SU-DHL-6 (cell line): Measurements from ENCODE around the gene SLC9A9.

ENCODE experiments used
- H2AFZ ChIP-seq: fragments of 200-600 bp; sonication (generic); 2 replicates; pipeline ENCODE4 v1.6.1; 2014; ENCODE audit warnings: low read depth, mild to moderate bottlenecking, moderate library complexity, mixed read lengths, antibody characterized with exemption, low read length; ENCODE audit not compliant: severe bottlenecking
- H3F3A ChIP-seq: fragments of 200-600 bp; shearing (Covaris generic); 2 replicates; pipeline ENCODE4 v1.6.0; 2016; ENCODE audit warnings: antibody characterized with exemption, mild to moderate bottlenecking; ENCODE audit not compliant: insufficient read depth
- H3K27ac ChIP-seq: fragments of 200-600 bp; sonication (generic); 2 replicates; pipeline ENCODE4 v1.5.1; 2016; ENCODE audit warnings: low read depth, mild to moderate bottlenecking, low read length, moderate library complexity, mixed read lengths
- H3K27me3 ChIP-seq: fragments of 200-600 bp; sonication (generic), shearing (Covaris generic); 2 replicates; pipeline ENCODE4 v1.6.0; 2014; ENCODE audit warnings: mild to moderate bottlenecking, low read length
- H3K36me3 ChIP-seq: fragments of 200-600 bp; sonication (generic); 2 replicates; pipeline ENCODE4 v1.6.1; 2014; ENCODE audit warnings: mild to moderate bottlenecking, low read length, mixed read lengths
- H3K4me2 ChIP-seq: fragments of 300-600, 200-600 bp; shearing (Covaris generic), sonication (generic); 2 replicates; pipeline ENCODE4 v1.6.0; 2014; ENCODE audit warnings: low read length, low read depth, mild to moderate bottlenecking; ENCODE audit not compliant: poor library complexity, severe bottlenecking
- H3K4me3 ChIP-seq: fragments of 200-600 bp; sonication (generic); 2 replicates; pipeline ENCODE4 v1.5.1; 2014; ENCODE audit warnings: antibody characterized with exemption, low read length, mild to moderate bottlenecking, mixed read lengths; ENCODE audit not compliant: insufficient read depth, poor library complexity, severe bottlenecking
- H3K79me2 ChIP-seq: fragments of 200-600 bp; sonication (generic); 2 replicates; pipeline ENCODE4 v1.6.1; 2014; ENCODE audit warnings: mild to moderate bottlenecking, low read length, moderate library complexity; ENCODE audit not compliant: insufficient read depth
- H3K9ac ChIP-seq: fragments of 200-600 bp; sonication (generic); 2 replicates; pipeline ENCODE4 v1.7.0; 2014; ENCODE audit warnings: mild to moderate bottlenecking, low read length
- H3K9me2 ChIP-seq: fragments of 200-600 bp; sonication (generic); replicated peaks from 2 replicates; pipeline ENCODE4 v1.6.1; 2014; ENCODE audit warnings: low read length; ENCODE audit not compliant: insufficient read depth
- H3K9me3 ChIP-seq: fragments of 200-600 bp; sonication (generic); 2 replicates; pipeline ENCODE4 v1.6.1; 2014; ENCODE audit warnings: low read length, mixed read lengths; ENCODE audit not compliant: insufficient read depth
- H4K20me1 ChIP-seq: fragments of 200-600 bp; sonication (generic); 2 replicates; pipeline ENCODE4 v1.6.1; 2014; ENCODE audit warnings: low read depth, mild to moderate bottlenecking, antibody characterized with exemption, low read length, moderate library complexity, mixed read lengths
- EZH2phosphoT487 ChIP-seq: fragments of 200-600 bp; sonication (generic), shearing (Covaris generic); conservative IDR thresholded peaks from 2 replicates; pipeline ENCODE4 v1.6.1; 2018; ENCODE audit warnings: mild to moderate bottlenecking, antibody characterized with exemption, low read length, moderate library complexity, mixed read lengths
- TF ChIP-seq, protein P1 (sequence below): fragments of 200-600 bp; sonication (generic); IDR thresholded peaks from one replicate; pipeline ENCODE4 v1.5.1; 2017; ENCODE audit warnings: antibody characterized with exemption, mild to moderate bottlenecking, low read length, moderate library complexity; ENCODE audit not compliant: insufficient read depth, poor library complexity, severe bottlenecking

Gene SLC9A9

GRCh38 chr3:143276592-143276991 lies 571.7 kb downstream of the SLC9A9 start:
- Histone ChIP-seq H2AFZ (no peak overlapping the region), H4K20me1 (no peaks in the 10 kb centered on the region), H3K9me2 (no peaks in the 10 kb centered on the region), H3K27ac (no peak overlapping the region), H3F3A (no peaks in the 10 kb centered on the region), H3K79me2 (no peaks in the 10 kb centered on the region), H3K4me2 (no peak overlapping the region), H3K4me3 (no peak overlapping the region), H3K27me3 (no peaks in the 10 kb centered on the region), H3K9ac (no peak overlapping the region), H3K36me3 (no peaks in the 10 kb centered on the region), H3K9me3 (no peaks in the 10 kb centered on the region)
- TF ChIP-seq, protein P1, sequence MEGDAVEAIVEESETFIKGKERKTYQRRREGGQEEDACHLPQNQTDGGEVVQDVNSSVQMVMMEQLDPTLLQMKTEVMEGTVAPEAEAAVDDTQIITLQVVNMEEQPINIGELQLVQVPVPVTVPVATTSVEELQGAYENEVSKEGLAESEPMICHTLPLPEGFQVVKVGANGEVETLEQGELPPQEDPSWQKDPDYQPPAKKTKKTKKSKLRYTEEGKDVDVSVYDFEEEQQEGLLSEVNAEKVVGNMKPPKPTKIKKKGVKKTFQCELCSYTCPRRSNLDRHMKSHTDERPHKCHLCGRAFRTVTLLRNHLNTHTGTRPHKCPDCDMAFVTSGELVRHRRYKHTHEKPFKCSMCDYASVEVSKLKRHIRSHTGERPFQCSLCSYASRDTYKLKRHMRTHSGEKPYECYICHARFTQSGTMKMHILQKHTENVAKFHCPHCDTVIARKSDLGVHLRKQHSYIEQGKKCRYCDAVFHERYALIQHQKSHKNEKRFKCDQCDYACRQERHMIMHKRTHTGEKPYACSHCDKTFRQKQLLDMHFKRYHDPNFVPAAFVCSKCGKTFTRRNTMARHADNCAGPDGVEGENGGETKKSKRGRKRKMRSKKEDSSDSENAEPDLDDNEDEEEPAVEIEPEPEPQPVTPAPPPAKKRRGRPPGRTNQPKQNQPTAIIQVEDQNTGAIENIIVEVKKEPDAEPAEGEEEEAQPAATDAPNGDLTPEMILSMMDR = no peak
- no peak for TF ChIP-seq EZH2phosphoT487

GRCh38 chr3:143273975-143274690 lies 574.1 kb downstream of the SLC9A9 start:
- H3K4me2 ChIP-seq = no peak overlapping the region
- H3K27ac ChIP-seq = no peak overlapping the region
- no peaks in the 10 kb centered on the region for H3K27me3 ChIP-seq
- no peak overlapping the region for H3K4me3 ChIP-seq
- TF ChIP-seq, protein P1 = no peak
- TF ChIP-seq EZH2phosphoT487 = no peak
- H3K79me2 ChIP-seq = no peaks in the 10 kb centered on the region
- no peaks in the 10 kb centered on the region for H3K9me3 ChIP-seq
- no peak overlapping the region for H2AFZ ChIP-seq
- no peaks in the 10 kb centered on the region for H3K36me3 ChIP-seq
- no peaks in the 10 kb centered on the region for H3K9me2 ChIP-seq
- H3F3A ChIP-seq = no peaks in the 10 kb centered on the region
- no peak overlapping the region for H3K9ac ChIP-seq
- no peaks in the 10 kb centered on the region for H4K20me1 ChIP-seq

DNA sequence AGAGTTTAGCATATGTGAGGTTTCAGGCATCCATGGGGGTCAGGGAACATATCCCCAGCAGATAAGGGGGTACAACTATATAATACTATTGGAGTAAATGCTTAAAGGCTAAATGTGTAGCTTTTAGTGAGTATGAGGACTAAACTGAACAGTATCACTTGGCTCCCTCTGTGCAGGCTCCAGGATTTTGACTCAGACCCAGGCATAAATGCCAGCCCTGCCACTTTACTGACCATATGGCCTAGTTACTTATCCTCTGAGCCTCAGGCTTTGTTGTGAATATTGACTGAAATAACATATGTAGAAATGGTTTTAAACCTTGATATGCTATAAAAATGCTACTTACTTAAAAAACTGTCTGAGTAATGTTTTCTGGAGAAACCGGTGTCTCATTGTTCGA lies 577.1 kb downstream of the SLC9A9 start:
- Histone ChIP-seq H3F3A (no peaks in the 10 kb centered on the region), H4K20me1 (no peaks in the 10 kb centered on the region), H3K4me2 (no peak overlapping the region), H2AFZ (no peak overlapping the region), H3K36me3 (no peaks in the 10 kb centered on the region), H3K9me3 (no peaks in the 10 kb centered on the region), H3K4me3 (no peak overlapping the region), H3K9me2 (no peaks in the 10 kb centered on the region), H3K27ac (no peak overlapping the region), H3K9ac (no peak overlapping the region), H3K27me3 (no peaks in the 10 kb centered on the region), H3K79me2 (no peaks in the 10 kb centered on the region)
- TF ChIP-seq EZH2phosphoT487 = no peak
- TF ChIP-seq, protein P1 = no peak
